Body of pancreas (tissue), 4 donors: ENCODE data around the gene CNNM3.

Source experiments
- POLR2A ChIP-seq, 3 donors: fragments of 450-650 bp; IDR thresholded peaks; one replicate each; pipeline ENCODE4 v1.6.1; 2016; ENCODE audit warnings: antibody characterized with exemption in 3 of 3, mild to moderate bottlenecking in 2 of 3
- TF ChIP-seq, protein P1 (sequence below), 7 experiments: fragments of 450-650 bp in 4 of 7; fragments of 200-600 bp in 3 of 7; sonication (generic) in 3 of 7; IDR thresholded peaks; one replicate each; pipeline ENCODE4 v1.5.1; 2016 to 2019; ENCODE audit warnings: antibody characterized with exemption in 7 of 7

DNA sequence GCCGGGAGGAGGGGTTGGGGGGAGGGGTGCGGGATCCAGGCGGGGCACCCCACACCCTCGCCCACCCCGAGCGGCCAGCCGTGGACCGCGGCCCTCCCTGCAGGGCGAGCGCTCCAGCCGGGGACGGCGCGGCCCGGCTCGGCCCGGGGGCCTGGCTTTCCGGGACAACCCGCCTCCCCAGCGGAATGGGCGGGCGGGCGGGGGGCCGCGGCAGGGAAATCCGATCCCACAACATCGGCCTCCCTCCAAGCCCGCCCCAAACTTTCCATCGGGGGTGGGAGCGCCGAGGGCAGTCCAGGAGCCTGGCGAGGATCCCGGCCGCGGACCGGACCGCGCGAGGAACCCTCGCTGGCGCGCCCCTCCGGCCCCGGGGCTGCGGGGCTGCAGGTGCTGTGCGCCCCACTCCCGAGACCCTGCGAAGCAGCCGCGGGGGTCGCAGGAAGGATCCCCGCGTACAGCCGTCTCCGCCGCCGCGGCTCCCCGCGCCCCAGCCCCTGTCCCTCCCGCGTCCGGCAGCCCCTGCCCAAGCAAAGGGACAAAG is 53.3 kb downstream of the CNNM3 start:
- TF ChIP-seq POLR2A (IDR thresholded peaks at IDR 0.05) = no peak
- TF ChIP-seq, protein P1, sequence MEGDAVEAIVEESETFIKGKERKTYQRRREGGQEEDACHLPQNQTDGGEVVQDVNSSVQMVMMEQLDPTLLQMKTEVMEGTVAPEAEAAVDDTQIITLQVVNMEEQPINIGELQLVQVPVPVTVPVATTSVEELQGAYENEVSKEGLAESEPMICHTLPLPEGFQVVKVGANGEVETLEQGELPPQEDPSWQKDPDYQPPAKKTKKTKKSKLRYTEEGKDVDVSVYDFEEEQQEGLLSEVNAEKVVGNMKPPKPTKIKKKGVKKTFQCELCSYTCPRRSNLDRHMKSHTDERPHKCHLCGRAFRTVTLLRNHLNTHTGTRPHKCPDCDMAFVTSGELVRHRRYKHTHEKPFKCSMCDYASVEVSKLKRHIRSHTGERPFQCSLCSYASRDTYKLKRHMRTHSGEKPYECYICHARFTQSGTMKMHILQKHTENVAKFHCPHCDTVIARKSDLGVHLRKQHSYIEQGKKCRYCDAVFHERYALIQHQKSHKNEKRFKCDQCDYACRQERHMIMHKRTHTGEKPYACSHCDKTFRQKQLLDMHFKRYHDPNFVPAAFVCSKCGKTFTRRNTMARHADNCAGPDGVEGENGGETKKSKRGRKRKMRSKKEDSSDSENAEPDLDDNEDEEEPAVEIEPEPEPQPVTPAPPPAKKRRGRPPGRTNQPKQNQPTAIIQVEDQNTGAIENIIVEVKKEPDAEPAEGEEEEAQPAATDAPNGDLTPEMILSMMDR (IDR thresholded peaks at IDR 0.05) = peak in 2 of 7 experiments; percentile 5 to 6
